Choroid plexus epithelial cell (primary cell): ENCODE results near the gene PRX.

ENCODE experiments used
- DNase-seq: peaks from one replicate; pipeline ENCODE4 v3.0.0-alpha.2; 2010; ENCODE audit warnings: low read depth
- H3K4me3 ChIP-seq: 2 replicates; pipeline ENCODE4 v1.5.1; 2011; ENCODE audit warnings: low read depth, mild to moderate bottlenecking, control low read depth, low read length, moderate library complexity
- TF ChIP-seq, protein P1 (sequence below): conservative IDR thresholded peaks from 2 replicates; pipeline ENCODE4 v1.5.1; 2011; ENCODE audit warnings: low read depth, mild to moderate bottlenecking, control low read depth, inconsistent platforms, low read length, moderate library complexity

The PRX gene

DNA sequence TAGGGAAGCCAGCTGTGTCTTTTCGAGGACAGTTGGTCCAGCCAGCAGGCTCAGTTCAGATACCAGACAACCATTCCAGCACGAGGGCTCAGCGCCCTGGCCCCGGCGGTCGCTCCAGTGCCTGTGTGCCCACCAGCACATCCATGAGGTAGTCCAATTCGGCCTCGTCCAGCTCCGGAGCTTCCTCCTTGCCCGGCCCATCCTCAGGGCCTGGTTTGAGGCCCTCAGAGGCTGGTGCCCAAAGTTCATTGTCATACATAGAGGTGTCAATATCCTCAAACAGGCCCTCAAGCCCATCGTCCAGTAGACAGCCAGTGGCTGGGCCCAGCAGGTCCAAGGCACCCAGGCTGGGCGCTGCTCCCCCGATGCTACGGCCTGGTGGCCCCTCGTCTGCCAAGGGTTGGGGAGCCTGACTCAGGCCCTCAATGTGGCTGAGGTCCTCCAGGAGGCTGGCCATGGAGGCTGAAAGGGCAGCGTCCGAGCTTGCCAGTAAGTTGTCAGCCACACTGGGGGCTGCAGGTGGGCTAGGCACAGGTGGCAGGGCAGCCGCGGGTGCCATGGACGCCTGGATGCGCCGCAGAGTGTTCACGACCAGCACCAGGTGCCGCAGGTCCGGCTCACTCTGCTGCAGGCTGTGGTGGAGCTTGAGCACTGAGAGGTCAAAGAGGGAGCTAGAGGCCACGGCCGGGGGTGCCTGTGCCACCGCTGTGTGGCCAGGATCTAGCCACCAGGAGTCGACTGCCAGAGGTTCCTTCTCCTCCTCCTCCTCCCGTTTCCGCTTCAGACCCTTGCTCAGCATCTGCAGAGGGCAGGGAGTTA, 9.8 kb upstream of the PRX start:
- DNase-seq = no peak
- H3K4me3 ChIP-seq = no peak overlapping the region
- TF ChIP-seq, protein P1, sequence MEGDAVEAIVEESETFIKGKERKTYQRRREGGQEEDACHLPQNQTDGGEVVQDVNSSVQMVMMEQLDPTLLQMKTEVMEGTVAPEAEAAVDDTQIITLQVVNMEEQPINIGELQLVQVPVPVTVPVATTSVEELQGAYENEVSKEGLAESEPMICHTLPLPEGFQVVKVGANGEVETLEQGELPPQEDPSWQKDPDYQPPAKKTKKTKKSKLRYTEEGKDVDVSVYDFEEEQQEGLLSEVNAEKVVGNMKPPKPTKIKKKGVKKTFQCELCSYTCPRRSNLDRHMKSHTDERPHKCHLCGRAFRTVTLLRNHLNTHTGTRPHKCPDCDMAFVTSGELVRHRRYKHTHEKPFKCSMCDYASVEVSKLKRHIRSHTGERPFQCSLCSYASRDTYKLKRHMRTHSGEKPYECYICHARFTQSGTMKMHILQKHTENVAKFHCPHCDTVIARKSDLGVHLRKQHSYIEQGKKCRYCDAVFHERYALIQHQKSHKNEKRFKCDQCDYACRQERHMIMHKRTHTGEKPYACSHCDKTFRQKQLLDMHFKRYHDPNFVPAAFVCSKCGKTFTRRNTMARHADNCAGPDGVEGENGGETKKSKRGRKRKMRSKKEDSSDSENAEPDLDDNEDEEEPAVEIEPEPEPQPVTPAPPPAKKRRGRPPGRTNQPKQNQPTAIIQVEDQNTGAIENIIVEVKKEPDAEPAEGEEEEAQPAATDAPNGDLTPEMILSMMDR = no peak

- no peak for DNase-seq
- no peak overlapping the region for H3K4me3 ChIP-seq
- TF ChIP-seq, protein P1 = no peak
Measured at GRCh38 chr19:40421993-40422747, 9.0 kb upstream of the PRX start.

GRCh38 chr19:40420766-40421765, 7.9 kb upstream of the PRX start:
- H3K4me3 ChIP-seq = peak overlapping the region; percentile 74
- TF ChIP-seq, protein P1 = peak; percentile 94
- peak; percentile 89 for DNase-seq

GRCh38 chr19:40420451-40420765, 7.2 kb upstream of the PRX start:
- no peak for DNase-seq
- TF ChIP-seq, protein P1 = no peak

GRCh38 chr19:40419780-40420179, 6.6 kb upstream of the PRX start:
- TF ChIP-seq, protein P1 = no peak
- DNase-seq = no peak

More at GRCh38 chr19:40420451-40420765, 7.2 kb upstream of the PRX start:
- H3K4me3 ChIP-seq = peak overlapping the region; percentile 74

GRCh38 chr19:40419066-40419612, 6.0 kb upstream of the PRX start:
- DNase-seq = no peak
- H3K4me3 ChIP-seq = no peak overlapping the region
- TF ChIP-seq, protein P1 = no peak

More at GRCh38 chr19:40419780-40420179, 6.6 kb upstream of the PRX start:
- H3K4me3 ChIP-seq = no peak overlapping the region
